ENCODE data around the gene SPDYE2.
"Not testable (repeated sequence)": the region's sequence is repeated elsewhere in the genome, so short reads cannot be mapped to it uniquely, and the experiment has no call there.

The SPDYE2 gene

GRCh38 chr7:102550808-102551422, at the start of gene SPDYE2:
TSS of gene SPDYE2 (plus strand) at chr7:102551226. CDS start at chr7:102553256, 2,030 bp downstream.
- not testable (repeated sequence) for DNase-seq (ENCODE audit: low read depth in 2 of 2)

GRCh38 chr7:102503141-102503540, 47.9 kb upstream of the SPDYE2 start:
- DNase-seq (ENCODE audit: low read depth in 2 of 2): not testable (repeated sequence)

- not testable (repeated sequence) for DNase-seq (ENCODE audit: low read depth in 2 of 2)
These were observed 45.5 kb upstream of the SPDYE2 start for GRCh38 chr7:102505298-102506185.

- not testable (repeated sequence) for DNase-seq (ENCODE audit: low read depth in 2 of 2)
These were observed 43.5 kb upstream of the SPDYE2 start for GRCh38 chr7:102507410-102508088.

- DNase-seq (ENCODE audit: low read depth in 2 of 2): not testable (repeated sequence)
These were observed 40.5 kb upstream of the SPDYE2 start for GRCh38 chr7:102510575-102510974.

- not testable (repeated sequence) for DNase-seq (ENCODE audit: low read depth in 2 of 2)
These were observed 39.0 kb upstream of the SPDYE2 start for GRCh38 chr7:102511860-102512522.

- not testable (repeated sequence) for DNase-seq (ENCODE audit: low read depth in 2 of 2)
These were observed 38.3 kb upstream of the SPDYE2 start for GRCh38 chr7:102512642-102513221.

- DNase-seq (ENCODE audit: low read depth in 2 of 2): not testable (repeated sequence)
These were observed 35.9 kb upstream of the SPDYE2 start for GRCh38 chr7:102514881-102515721.

GRCh38 chr7:102515889-102516288, 35.1 kb upstream of the SPDYE2 start:
- DNase-seq (ENCODE audit: low read depth in 2 of 2): not testable (repeated sequence)

GRCh38 chr7:102516951-102517350, 34.1 kb upstream of the SPDYE2 start:
- not testable (repeated sequence) for DNase-seq (ENCODE audit: low read depth in 2 of 2)

GRCh38 chr7:102517550-102518147, 33.4 kb upstream of the SPDYE2 start, which contains the start of gene RASA4B:
TSS of gene RASA4B (minus strand) at chr7:102517777. CDS start at chr7:102517710, 67 bp downstream.
- not testable (repeated sequence) for DNase-seq (ENCODE audit: low read depth in 2 of 2)

- not testable (repeated sequence) for DNase-seq (ENCODE audit: low read depth in 2 of 2)
These were observed 30.2 kb upstream of the SPDYE2 start for GRCh38 chr7:102520797-102521196.

- not testable (repeated sequence) for DNase-seq (ENCODE audit: low read depth in 2 of 2)
These were observed 26.2 kb upstream of the SPDYE2 start for GRCh38 chr7:102524803-102525202.

GRCh38 chr7:102527182-102527581, 23.8 kb upstream of the SPDYE2 start:
- not testable (repeated sequence) for DNase-seq (ENCODE audit: low read depth in 2 of 2)

- not testable (repeated sequence) for DNase-seq (ENCODE audit: low read depth in 2 of 2)
These were observed 22.9 kb upstream of the SPDYE2 start for GRCh38 chr7:102527822-102528793.

GRCh38 chr7:102531583-102531982, 19.4 kb upstream of the SPDYE2 start:
- DNase-seq (ENCODE audit: low read depth in 2 of 2): not testable (repeated sequence)

- not testable (repeated sequence) for DNase-seq (ENCODE audit: low read depth in 2 of 2)
These were observed 18.9 kb upstream of the SPDYE2 start for GRCh38 chr7:102532127-102532526.

- DNase-seq (ENCODE audit: low read depth in 2 of 2): not testable (repeated sequence)
These were observed 15.9 kb upstream of the SPDYE2 start for GRCh38 chr7:102535062-102535615.
